ENCODE measurements around the gene VWDE. TPM values are rescaled to one million over a fixed set of nuclear protein-coding genes. Genes with fewer than 3 reads are reported as not detected.

VWDE gene
- polyA plus RNA-seq, 1 experiment: 0.14 TPM

DNA sequence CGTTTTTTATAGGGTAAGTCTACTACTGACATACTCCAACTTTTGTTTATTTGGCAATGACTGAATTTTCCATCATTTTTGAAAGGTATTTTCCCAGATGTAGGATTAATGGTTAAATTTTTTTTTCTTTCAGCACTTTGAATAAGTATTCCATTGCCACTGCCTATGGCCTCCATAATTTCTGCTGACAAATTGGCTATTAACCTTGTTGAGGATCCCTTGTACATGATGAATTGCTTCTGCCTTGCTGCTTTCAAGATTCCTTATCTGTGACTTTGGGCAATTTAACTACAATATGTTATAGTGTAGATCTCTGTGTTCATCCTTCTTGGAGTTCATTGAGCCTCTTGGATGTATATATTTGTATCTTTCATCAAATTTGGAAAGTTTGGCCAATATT, 21.6 kb upstream of the VWDE start:
- Histone ChIP-seq H3K9me3 (ENCODE audit: control insufficient read depth, insufficient read depth, low read length) (peaks cover 4% of the 10 kb centered on the region; the same call in 1 of the 2 replicates), H3K27ac (ENCODE audit: low read depth, low read length) (no peak overlapping the region), H3K27me3 (ENCODE audit: control insufficient read depth, insufficient read depth, low read length) (no peaks in the 10 kb centered on the region), H3K4me3 (ENCODE audit: low read depth, low read length) (no peak overlapping the region)
- TF ChIP-seq CTCF (IDR thresholded peaks at IDR 0.05; ENCODE audit: low read depth, low read length): no peak
- CTCF ChIA-PET: no interaction called here
- POLR2A ChIA-PET: no interaction called here
- no peak for DNase-seq (ENCODE audit: low read depth, low spot score)

- peaks cover 4% of the 10 kb centered on the region; the same call in 1 of the 2 replicates for H3K9me3 ChIP-seq (ENCODE audit: control insufficient read depth, insufficient read depth, low read length)
- no peak overlapping the region for H3K27ac ChIP-seq (ENCODE audit: low read depth, low read length)
- no peak overlapping the region for H3K4me3 ChIP-seq (ENCODE audit: low read depth, low read length)
- no peak for TF ChIP-seq CTCF (IDR thresholded peaks at IDR 0.05; ENCODE audit: low read depth, low read length)
- CTCF ChIA-PET: interaction anchor here (1.3 to 2.9 kb wide), 3 partner anchors 10 to 35 kb away, joined by 4 to 12 read pairs (median 12); no protein-coding TSS in a partner anchor
- no peaks in the 10 kb centered on the region for H3K27me3 ChIP-seq (ENCODE audit: control insufficient read depth, insufficient read depth, low read length)
- POLR2A ChIA-PET: no interaction called here
- no peak for DNase-seq (ENCODE audit: low read depth, low spot score)
Measured at GRCh38 chr7:12423997-12424745, 20.5 kb upstream of the VWDE start.

GRCh38 chr7:12423355-12423996, 19.8 kb upstream of the VWDE start:
- ChIA-PET POLR2A (interaction anchor here (0.6 kb wide), 1 partner anchor 9 kb away, joined by 4 read pairs; no protein-coding TSS in a partner anchor), CTCF (interaction anchor here (1.3 to 2.9 kb wide), 3 partner anchors 10 to 35 kb away, joined by 4 to 12 read pairs (median 12); no protein-coding TSS in a partner anchor)
- no peak overlapping the region for H3K4me3 ChIP-seq (ENCODE audit: low read depth, low read length)
- peaks cover 4% of the 10 kb centered on the region; the same call in 1 of the 2 replicates for H3K9me3 ChIP-seq (ENCODE audit: control insufficient read depth, insufficient read depth, low read length)
- DNase-seq (ENCODE audit: low read depth, low spot score): no peak
- H3K27ac ChIP-seq (ENCODE audit: low read depth, low read length): no peak overlapping the region
- TF ChIP-seq CTCF (IDR thresholded peaks at IDR 0.05; ENCODE audit: low read depth, low read length): no peak
- H3K27me3 ChIP-seq (ENCODE audit: control insufficient read depth, insufficient read depth, low read length): no peaks in the 10 kb centered on the region

DNA sequence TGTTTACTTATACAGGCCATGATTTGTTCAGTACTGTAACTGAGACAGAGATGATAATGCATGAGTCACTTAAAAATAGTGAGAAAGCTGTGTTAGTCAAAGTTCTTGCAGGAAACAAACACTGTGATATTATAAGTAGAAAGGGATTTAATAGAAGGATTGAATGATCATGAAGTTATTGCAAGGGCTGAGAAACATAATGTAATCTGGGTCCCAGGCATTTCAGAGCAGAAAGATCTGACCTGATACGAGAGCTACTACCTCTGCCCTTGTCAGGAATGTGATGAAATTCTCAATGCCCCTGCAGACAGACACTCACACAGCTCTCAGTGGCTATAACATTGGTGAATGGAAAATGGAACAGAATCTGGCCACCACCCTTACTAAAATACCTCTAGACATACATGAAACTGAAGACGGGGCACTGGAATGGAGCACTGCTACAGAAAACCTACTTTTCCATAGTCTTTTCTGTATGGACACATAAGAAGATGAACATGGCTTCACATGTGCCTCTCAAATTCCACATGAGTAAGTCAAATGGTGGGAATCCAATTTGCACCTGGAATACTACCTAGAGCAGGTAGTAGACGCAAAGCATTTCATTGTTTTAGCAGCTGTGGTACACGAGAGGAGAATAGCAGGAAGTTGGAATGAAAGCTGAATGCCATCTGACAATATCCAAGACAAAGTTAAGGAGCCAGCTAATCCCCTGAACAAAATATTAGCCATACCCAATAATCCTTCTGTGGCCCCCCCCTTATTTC, 19.1 kb upstream of the VWDE start:
- no peak for TF ChIP-seq CTCF (IDR thresholded peaks at IDR 0.05; ENCODE audit: low read depth, low read length)
- CTCF ChIA-PET: interaction anchor here (1.3 to 2.9 kb wide), 3 partner anchors 11 to 36 kb away, joined by 4 to 12 read pairs (median 12); no protein-coding TSS in a partner anchor

More for the DNA sequence above, 19.1 kb upstream of the VWDE start:
- Histone ChIP-seq H3K27ac (ENCODE audit: low read depth, low read length) (no peak overlapping the region), H3K9me3 (ENCODE audit: control insufficient read depth, insufficient read depth, low read length) (peaks cover 4% of the 10 kb centered on the region; the same call in 1 of the 2 replicates), H3K27me3 (ENCODE audit: control insufficient read depth, insufficient read depth, low read length) (no peaks in the 10 kb centered on the region), H3K4me3 (ENCODE audit: low read depth, low read length) (no peak overlapping the region)
- POLR2A ChIA-PET: interaction anchor here (0.6 kb wide), 1 partner anchor 10 kb away, joined by 4 read pairs; no protein-coding TSS in a partner anchor
- no peak for DNase-seq (ENCODE audit: low read depth, low spot score)

All from AG04450 (cell line).